Ovary (tissue), 9 donors: ENCODE data around the gene STUB1. TPM values are rescaled to one million over a fixed set of nuclear protein-coding genes. Genes with fewer than 3 reads are reported as not detected.

Experiments used
- DNase-seq, 5 donors: peaks; one replicate each; pipeline ENCODE4 v3.0.0-alpha.2; 2019 to 2020
- H3K27ac ChIP-seq, 2 donors: fragments of 200-600 bp; one replicate each; pipeline versions ENCODE4 v1.5.1 to v1.8.0; 2019 to 2022
- H3K27me3 ChIP-seq: fragments of 200-600 bp; one replicate; pipeline ENCODE4 v1.8.0; 2022
- H3K36me3 ChIP-seq: fragments of 200-600 bp; sonication (generic); one replicate; pipeline ENCODE4 v1.5.1; 2019
- H3K4me1 ChIP-seq: one replicate; pipeline ENCODE4 v1.8.1; 2013; ENCODE audit warnings: mild to moderate bottlenecking, moderate library complexity; ENCODE audit not compliant: insufficient read depth
- H3K4me3 ChIP-seq: fragments of 200-600 bp; sonication (generic); one replicate; pipeline ENCODE4 v1.5.1; 2017
- H3K9me3 ChIP-seq, 2 donors: fragments of 200-600 bp in 1 of 2; sonication (generic) in 1 of 2; one replicate each; pipeline versions ENCODE4 v1.5.1 to v1.8.1; 2013 to 2019; ENCODE audit warnings: mild to moderate bottlenecking in 1 of 2, moderate library complexity in 1 of 2
- EP300 ChIP-seq: sonication (generic); formaldehyde crosslinking; IDR thresholded peaks from one replicate; pipeline ENCODE4 v1.6.1; 2017; ENCODE audit warnings: antibody characterized with exemption
- POLR2A ChIP-seq: fragments of 450-650 bp; IDR thresholded peaks from one replicate; pipeline ENCODE4 v1.6.1; 2017; ENCODE audit warnings: antibody characterized with exemption, mild to moderate bottlenecking, moderate library complexity
- WGBS, 3 donors: extraction: QIAGEN DNeasy Blood & Tissue Kit in 1 of 3; methylation state at CpG; one replicate each; pipeline versions ENCODE4 v1.1.5 to v1.1.7; 2013 to 2017; 5-methylcytosine and 5-hydroxymethylcytosine counted together
- intact Hi-C, 4 donors: fragments of 100-400 bp; cut with DNase I; formaldehyde crosslinking; loops; one replicate each; pipeline versions ENCODE4 v1.11.0 to v1.15.1; 2022 to 2023
- polyA plus RNA-seq, 2 donors: library from polyadenylated mRNA; stranded (reverse); fragments of 200-250 nt in 1 of 2; fragments of 350-450 nt in 1 of 2; fragmentation: Illumina TruSeq in 1 of 2; extraction: RNeasy Lipid Tissue Mini Kit (QIAGEN cat#74804) in 1 of 2; gene quantifications; one replicate each; pipeline ENCODE4 v1.2.3, GENCODE V29; 2013 to 2014
- total RNA-seq, 7 donors: library from RNA; depleted of rRNA in 2 of 7; stranded (reverse); fragments of >200 nt in 2 of 7; fragmentation: NEBNext Ultra II Directional in 3 of 7; extraction: Animal tissue kit (Norgen Biotek cat#: 25700) in 3 of 7; gene quantifications; one replicate each; pipeline versions ENCODE4 v1.1.0 to v1.2.4, GENCODE V29; 2016 to 2023
- TF ChIP-seq, protein P1 (sequence below), 3 donors: fragments of 450-650 bp in 2 of 3; fragments of 200-600 bp in 1 of 3; IDR thresholded peaks; one replicate each; pipeline versions ENCODE4 v1.5.1 to v1.8.0; 2016 to 2022; ENCODE audit warnings: antibody characterized with exemption in 3 of 3, mild to moderate bottlenecking in 1 of 3
- donor health status: DM: no; HTN: no; CAD: no; lungs with moderate emphysema.
- donor health status: DM: no; HTN: no; CAD: no.
- donor health status: Bipolar disorder and iron deficiency.
- donor health status: DM: yes; HTN: yes; CAD: no.
- donor health status: DM: no; HTN: no; CAD: no.
- donor health status: DM: yes; HTN: yes; CAD: no.

Gene STUB1
- total and polyA plus RNA-seq, 9 donors: 20.1 to 115 (median 102) TPM

DNA sequence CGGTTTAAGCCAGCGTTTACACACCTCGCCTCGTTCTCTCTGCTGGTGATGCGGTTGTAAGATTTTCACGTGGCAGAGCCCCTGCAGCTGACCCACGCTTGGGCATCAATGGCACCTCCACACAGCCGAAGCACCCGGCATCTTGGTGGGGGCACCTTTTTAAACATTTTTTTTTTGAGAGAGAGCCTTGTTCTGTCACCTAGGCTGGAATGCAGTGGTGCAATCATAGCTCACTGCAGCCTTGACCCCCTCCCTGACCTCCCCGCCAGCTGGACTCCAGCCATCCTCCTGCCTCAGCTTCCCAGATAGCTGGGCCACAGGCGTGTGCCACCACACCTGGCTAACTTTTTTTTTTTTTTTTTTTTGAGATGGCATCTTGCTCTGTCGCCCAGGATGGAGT, 26.2 kb upstream of the STUB1 start:
- Histone ChIP-seq H3K4me1 (peaks cover 5% of the 10 kb centered on the region), H3K27me3 (no peaks in the 10 kb centered on the region), H3K36me3 (no peaks in the 10 kb centered on the region), H3K4me3 (no peak overlapping the region), H3K27ac (no peak overlapping the region), H3K9me3 (no peaks in the 10 kb centered on the region)
- 72 to 84% (median 76%) methylated on average over 12 of the region's 12 CpGs for WGBS, 3 donors
- no peak for DNase-seq
- TF ChIP-seq, protein P1, sequence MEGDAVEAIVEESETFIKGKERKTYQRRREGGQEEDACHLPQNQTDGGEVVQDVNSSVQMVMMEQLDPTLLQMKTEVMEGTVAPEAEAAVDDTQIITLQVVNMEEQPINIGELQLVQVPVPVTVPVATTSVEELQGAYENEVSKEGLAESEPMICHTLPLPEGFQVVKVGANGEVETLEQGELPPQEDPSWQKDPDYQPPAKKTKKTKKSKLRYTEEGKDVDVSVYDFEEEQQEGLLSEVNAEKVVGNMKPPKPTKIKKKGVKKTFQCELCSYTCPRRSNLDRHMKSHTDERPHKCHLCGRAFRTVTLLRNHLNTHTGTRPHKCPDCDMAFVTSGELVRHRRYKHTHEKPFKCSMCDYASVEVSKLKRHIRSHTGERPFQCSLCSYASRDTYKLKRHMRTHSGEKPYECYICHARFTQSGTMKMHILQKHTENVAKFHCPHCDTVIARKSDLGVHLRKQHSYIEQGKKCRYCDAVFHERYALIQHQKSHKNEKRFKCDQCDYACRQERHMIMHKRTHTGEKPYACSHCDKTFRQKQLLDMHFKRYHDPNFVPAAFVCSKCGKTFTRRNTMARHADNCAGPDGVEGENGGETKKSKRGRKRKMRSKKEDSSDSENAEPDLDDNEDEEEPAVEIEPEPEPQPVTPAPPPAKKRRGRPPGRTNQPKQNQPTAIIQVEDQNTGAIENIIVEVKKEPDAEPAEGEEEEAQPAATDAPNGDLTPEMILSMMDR (IDR thresholded peaks at IDR 0.05): no peak
- TF ChIP-seq POLR2A (no peak), EP300 (no peak)
- intact Hi-C loops: loop anchor here in 1 of 4 donors (10.0 kb wide), 1 partner anchor 269 kb away; the partner anchor contains the start of gene PGAP6

DNA sequence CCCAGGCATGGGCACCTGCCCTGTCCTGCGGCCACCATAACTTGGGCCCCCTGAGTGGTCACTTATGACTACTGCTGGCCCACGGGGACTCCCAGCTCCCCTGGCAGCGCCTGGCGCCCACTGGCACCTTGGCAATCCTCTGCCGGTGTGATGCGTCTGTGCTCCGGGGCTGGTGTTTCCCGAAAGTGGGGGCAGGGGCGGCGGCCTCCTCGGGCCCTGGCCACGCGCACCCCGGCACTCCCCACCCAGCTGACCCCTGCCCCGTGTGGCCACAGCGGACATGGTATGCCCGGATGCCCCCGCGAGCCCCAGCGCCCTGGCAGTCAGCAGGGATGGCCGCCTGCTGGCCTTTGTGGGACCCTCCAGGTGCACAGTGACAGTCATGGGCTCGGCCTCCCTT, 22.7 kb upstream of the STUB1 start:
- intact Hi-C loops: loop anchor here in 2 of 4 donors (5.0 to 10.0 kb wide), 2 partner anchors 70 to 273 kb away; partner anchors contain the start of gene PGAP6 (in 1 of the 2)
- no peak for TF ChIP-seq POLR2A
- TF ChIP-seq EP300: no peak
- TF ChIP-seq, protein P1 (IDR thresholded peaks at IDR 0.05): no peak
- DNase-seq: no peak
- H3K27me3 ChIP-seq: no peaks in the 10 kb centered on the region
- no peaks in the 10 kb centered on the region for H3K9me3 ChIP-seq
- peaks cover 5% of the 10 kb centered on the region for H3K4me1 ChIP-seq
- no peaks in the 10 kb centered on the region for H3K36me3 ChIP-seq
- H3K27ac ChIP-seq: no peak overlapping the region
- H3K4me3 ChIP-seq: no peak overlapping the region
- 89 to 92% (median 91%) methylated on average over 22 of the region's 22 CpGs for WGBS, 3 donors

DNA sequence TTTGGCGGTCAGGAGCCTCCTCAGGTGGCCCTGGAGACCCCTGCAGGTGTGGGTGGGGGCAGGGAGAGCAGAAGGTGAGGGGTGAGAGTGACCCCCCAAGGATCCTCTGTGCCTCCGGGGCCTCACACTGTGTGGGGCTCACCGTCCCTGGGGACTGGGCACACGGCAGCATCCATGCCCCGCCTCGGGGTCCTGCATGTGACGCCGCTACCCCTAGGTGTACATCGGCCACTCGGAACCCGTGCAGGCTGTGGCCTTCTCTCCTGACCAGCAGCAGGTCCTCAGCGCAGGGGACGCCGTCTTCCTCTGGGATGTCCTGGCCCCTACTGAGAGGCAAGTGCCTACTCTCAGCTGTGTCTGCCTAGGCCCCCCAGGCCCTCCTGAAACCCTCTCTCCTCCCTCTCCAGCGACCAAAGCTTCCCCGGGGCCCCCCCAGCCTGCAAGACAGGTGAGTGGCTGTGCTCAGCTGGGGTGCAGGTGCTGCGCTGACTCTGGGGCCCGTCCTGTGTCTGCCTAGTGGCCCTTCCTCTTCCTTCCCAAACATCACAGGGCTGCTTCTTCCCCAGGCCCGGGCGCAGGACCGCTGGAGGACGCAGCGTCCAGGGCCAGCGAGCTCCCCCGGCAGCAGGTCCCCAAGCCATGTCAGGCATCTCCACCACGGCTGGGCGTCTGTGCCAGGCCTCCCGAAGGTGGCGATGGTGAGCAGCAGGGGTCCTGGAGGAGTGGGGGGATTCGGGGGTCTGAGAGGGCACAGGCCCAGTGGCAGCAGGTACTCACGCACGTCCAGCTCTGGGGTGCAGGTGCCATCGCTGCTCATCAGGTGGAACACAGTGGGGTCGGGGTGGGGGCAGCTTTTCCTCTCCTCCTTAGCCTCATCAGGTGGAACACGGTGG, 21.3 kb upstream of the STUB1 start:
- Histone ChIP-seq H3K36me3 (no peaks in the 10 kb centered on the region), H3K27me3 (no peaks in the 10 kb centered on the region), H3K4me3 (no peak overlapping the region), H3K9me3 (no peaks in the 10 kb centered on the region), H3K4me1 (peaks cover 5% of the 10 kb centered on the region), H3K27ac (no peak overlapping the region)
- 86 to 89% (median 89%) methylated on average over 34 to 35 of the region's 35 CpGs for WGBS, 3 donors
- intact Hi-C loops: loop anchor here in 2 of 4 donors (5.0 to 10.0 kb wide), 2 partner anchors 72 to 274 kb away; partner anchors contain the start of gene PGAP6 (in 1 of the 2)
- peak in 1 of 5 donors; percentile 42 for DNase-seq
- TF ChIP-seq EP300 (no peak), POLR2A (no peak)
- TF ChIP-seq, protein P1 (IDR thresholded peaks at IDR 0.05): no peak

DNA sequence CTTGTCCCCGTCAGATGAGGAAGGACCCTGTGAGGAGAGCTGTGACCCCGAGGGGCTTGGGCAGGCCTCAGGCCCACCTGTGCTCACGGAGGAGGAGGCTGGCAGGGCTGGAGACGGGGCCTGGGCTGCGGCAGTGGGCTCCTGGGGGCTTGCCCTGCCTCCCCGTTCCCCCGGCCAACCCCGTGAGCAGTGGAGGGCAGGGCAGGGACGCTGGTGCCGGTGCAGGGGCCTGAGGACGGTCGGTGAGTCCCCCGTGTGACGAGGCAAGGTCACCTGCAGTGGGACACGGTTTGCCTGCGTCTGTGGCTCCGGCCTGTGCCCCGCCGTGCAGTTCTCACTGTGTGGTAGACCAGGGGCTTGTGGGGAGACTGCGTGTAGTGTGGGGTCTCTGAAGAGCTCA, 20.6 kb upstream of the STUB1 start:
- no peaks in the 10 kb centered on the region for H3K36me3 ChIP-seq
- no peak overlapping the region for H3K27ac ChIP-seq
- no peaks in the 10 kb centered on the region for H3K27me3 ChIP-seq
- H3K9me3 ChIP-seq: no peaks in the 10 kb centered on the region
- H3K4me1 ChIP-seq: peaks cover 5% of the 10 kb centered on the region
- TF ChIP-seq, protein P1 (IDR thresholded peaks at IDR 0.05): no peak
- no peak for TF ChIP-seq POLR2A
- no peak for TF ChIP-seq EP300
- WGBS, 3 donors: 78 to 85% (median 81%) methylated on average over 19 to 20 of the region's 20 CpGs
- no peak for DNase-seq
- intact Hi-C loops: loop anchor here in 3 of 4 donors (5.0 to 10.0 kb wide), 4 partner anchors 72 to 275 kb away; partner anchors contain the start of gene PGAP6 (in 2 of the 3)
- no peak overlapping the region for H3K4me3 ChIP-seq
